Inflammatory macrophage treated with lipopolysaccharide for 1 hour (primary cell): ENCODE measurements around the gene ABCG4.
A peak's percentile ranks its signal among the peaks of the same experiment; 100 is the strongest.
"Not testable (repeated sequence)": the region's sequence is repeated elsewhere in the genome, so short reads cannot be mapped to it uniquely, and the experiment has no call there.

Experiments used
- DNase-seq, 2 donors: peaks; one replicate each; pipeline ENCODE4 v3.0.0-alpha.2; 2020 to 2022

ABCG4 gene

DNA sequence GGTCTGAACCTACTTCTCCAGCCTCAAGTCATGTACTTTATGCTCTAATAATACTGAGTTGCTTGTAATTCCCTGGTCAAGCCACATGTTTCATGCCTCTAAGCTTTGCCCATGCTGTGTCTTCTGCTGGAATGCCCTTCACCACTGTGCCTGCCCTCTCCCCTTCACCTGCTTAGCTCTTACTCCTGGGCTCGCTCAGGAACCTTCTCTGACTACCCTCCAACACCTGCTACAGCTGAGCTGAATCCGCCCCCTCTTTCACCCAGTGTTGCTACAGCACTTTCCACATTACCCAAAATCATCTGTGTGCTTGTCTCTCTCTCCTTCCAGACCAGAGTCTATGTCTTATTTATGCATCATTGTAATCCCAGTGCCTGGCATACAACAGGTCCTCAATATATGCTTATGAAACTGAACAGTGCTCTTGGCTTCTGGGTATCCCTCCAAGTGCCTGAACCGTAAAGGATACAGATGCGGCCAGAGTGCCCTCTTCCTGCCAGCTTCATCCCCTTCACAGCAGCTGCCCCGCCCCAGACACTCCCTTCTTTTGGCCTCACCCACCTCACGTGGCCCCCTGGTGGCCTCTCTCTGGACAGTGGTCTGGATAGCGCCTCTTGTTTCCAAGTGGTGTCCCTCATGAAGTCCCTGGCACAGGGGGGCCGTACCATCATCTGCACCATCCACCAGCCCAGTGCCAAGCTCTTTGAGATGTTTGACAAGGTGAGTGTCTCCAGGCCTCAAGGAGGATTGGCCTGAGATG is 7.1 kb downstream of the ABCG4 start:
- DNase-seq = peak in 1 of 2 donors; percentile 56

DNA sequence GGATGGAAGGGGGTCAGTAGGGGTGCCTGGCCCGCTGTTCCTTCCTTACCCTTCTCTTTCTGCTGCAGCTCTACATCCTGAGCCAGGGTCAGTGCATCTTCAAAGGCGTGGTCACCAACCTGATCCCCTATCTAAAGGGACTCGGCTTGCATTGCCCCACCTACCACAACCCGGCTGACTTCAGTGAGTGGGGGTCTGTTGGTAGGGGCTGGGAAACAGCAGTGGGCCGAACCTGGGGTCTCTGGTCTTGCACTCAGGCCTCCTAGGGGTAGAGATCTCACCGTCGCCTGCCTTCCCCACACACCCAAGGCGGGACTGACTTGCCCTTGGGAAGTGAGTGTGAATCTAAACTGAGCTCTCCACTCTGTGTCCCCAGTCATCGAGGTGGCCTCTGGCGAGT is 7.6 kb downstream of the ABCG4 start:
- no peak for DNase-seq

DNA sequence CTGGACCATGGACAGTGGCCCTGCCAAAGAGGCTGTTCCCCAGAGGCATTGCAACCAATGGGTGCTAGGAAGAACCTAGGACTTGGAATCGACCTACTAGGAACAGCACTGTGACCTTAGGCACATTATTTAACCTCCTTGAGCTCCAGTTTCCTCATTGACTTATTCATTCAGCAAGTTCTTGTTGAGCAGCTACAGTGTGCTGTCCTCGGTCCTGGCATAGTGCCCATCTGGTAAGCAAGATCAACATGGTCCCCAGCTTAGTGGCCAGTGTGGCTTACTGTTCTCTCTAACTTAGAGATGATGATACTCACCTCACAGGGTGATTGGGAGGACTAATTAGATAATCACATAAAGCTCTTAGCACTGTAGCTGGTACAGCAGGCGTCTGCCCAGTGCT is 8.2 kb downstream of the ABCG4 start:
- no peak for DNase-seq

DNA sequence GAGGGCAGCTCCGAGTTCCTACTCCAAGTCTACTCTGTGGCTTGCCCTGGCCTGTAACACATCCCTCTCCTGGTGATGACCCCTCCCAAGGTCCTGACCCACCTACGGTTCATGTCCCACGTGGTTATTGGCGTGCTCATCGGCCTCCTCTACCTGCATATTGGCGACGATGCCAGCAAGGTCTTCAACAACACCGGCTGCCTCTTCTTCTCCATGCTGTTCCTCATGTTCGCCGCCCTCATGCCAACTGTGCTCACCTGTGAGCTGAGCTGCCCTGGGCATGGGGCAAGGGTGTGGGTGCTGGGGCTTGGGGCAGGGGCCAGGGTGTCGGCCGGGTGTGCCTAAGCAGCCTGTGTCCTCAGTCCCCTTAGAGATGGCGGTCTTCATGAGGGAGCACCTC is 9.6 kb downstream of the ABCG4 start:
- no peak for DNase-seq

DNA sequence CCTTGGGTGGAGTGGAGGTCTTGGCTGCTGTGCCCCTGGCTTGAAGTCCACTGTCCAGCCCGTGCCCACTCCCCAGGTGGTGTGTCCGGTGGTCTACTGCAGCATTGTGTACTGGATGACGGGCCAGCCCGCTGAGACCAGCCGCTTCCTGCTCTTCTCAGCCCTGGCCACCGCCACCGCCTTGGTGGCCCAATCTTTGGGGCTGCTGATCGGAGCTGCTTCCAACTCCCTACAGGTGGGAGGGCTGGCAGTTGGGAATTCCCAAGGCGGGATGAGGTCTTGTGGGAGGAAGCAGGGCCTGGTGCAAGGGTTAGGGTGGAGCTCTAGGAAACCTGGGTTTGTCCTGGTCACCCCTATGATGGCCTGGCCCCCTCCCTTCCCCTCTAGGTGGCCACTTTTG is 11.3 kb downstream of the ABCG4 start:
- DNase-seq = no peak

DNA sequence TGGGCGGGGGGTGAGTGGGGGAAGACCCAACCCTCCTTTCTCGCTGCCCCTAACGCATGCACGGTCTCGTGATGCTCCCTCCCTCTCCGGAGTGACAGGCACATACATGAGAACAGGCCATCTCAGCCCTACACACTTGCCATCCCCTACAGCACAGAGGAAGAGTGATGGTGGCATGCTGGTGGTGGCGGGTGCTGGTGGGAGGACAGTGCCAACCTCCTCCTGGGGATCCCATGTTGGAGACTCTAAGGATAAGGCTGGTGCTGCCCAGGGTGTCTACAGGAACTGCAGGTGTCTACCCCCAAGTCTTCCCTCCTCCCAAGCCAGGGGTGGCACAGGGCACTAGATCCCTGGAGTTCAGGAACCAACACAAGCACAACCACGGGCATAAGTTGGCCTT is 13.0 kb downstream of the ABCG4 start:
- DNase-seq = no peak

DNA sequence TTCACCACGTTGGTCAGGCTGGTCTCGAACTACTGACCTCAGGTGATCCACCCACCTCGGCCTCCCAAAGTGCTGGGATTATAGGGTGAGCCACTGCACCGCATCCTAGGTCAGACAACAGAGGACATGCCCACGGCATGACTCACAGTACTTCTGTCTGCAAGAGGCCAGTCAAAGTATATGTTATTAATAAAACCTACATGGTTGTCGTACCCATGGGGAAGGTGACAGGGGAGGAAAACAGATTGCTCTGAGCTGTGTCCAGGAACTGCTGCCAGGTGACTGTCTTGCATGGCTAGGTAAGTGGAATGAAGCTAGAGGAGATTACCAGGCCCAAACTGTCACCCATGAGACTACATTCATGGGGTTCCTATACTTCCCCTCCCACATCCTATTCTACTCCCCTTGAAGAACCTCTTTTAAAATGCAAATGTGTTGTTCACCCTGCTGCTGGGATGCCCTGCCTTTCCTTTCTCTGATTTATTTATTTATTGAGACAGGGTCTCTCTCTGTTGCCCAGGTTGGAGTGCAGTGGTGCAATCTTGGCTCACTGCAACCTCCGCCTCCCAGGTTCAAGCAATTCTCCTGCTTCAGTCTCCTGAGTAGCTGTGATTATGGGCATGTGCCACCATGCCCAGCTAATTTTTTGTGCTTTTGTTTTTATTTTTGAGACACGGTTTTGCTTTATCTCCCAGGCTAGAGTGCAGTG is 17.7 kb downstream of the ABCG4 start:
- no peak for DNase-seq

DNA sequence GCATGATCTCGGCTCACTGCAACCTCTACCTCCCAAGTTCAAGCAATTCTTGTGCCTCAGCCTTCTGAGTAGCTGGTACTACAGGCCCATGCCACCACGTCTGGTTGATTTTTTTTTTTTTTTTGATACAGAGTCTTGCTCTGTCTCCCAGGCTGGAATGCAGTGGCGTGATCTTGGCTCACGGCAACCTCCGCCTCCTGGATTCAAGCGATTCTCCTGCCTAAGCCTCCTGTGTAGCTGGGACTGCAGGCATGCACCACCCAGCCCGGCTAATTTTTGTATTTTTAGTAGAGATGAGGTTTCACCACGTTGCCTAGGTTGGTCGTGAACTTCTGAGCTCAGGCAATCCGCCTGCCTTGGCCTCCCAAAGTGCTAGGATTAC is 18.2 kb downstream of the ABCG4 start:
- not testable (repeated sequence) for DNase-seq

DNA sequence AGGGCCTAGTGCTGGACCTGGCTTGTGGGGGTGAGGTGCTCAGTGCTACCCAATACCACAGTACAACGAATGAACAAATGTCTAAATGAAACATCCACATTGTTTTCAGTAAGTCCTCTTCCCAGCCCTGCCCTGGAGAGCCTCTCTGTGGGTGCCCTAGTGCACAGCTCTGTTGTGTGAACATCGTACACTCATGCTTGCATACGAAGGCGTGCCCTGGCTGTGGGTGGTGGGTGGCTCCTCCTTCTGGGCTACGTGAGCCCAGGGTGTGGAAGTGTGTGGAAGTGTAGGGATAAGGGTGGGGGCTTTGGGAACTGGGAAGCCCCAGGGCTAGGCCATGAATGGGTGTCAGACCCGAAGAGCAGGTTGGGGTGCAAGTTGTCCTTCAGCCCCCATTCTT is 19.1 kb downstream of the ABCG4 start:
- DNase-seq = peak; percentile 30 to 43

DNA sequence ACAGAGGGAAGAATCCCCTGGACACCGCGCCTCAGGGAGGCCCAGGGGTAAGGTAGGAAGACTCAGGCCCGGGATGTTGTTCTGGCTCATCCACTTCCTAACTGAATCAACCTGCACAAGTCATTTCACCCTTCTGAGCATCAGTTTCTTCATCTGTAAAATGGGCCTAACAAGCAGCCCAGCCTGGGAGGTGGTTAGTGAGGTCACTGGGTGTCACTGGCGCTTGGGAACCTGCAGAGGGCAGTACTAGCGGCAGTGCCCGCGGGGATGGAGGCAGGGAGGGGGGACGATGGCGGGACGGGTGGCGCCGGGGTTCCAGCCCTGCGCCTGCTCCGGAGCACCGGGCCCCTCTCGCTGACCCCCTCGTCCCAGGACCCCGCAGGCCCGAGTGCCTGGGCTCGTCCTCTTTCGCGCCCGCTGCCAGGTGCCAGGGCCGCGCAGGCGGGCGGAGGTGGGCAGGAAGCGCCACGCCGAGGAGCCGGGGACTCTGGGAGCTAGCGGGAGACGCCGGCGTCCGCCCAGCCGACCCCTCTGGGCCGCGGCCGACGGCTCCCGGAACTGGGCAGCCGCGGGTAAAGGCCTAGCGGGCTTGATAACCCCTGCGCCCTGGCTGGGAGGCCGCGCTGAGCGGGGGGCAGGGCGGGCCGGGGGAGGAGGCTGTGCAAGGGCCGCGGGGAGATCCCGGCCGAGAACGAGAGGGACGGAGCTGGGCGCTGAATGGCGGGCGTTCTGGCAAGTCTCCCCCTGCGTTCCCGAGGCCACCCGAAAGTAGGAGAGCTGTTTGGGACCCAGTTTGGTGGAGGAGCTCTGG is 19.8 kb downstream of the ABCG4 start, which contains the start of gene NLRX1:
Gene NLRX1, plus strand, starts transcription at position 255 of the 811 bp plus-strand sequence. CDS start 2,679 bp downstream, outside the sequence.
- peak; percentile 80 to 92 for DNase-seq

DNA sequence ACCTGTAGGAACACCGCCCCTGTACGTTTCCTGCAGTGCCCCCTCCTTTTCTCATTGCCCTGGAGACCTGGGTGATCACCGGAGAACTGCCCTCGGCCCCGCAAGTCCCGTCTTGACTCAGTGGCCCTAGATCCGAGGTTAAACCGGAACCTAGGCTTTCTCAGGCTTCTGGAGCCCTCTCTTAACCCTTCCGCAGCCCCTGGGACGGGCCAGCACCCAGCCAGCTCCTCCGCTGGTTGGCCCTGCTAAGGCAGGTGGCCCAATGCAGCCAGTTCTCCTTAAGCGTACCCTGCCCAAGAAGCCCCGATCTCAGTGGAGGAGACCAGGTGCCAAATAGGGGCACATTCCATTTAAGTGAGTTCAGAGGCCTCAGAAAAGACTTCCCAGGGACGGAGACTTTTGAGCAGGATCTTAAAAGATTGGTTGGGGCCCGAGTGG is 20.4 kb downstream of the ABCG4 start:
- DNase-seq = peak; percentile 17 to 25

DNA sequence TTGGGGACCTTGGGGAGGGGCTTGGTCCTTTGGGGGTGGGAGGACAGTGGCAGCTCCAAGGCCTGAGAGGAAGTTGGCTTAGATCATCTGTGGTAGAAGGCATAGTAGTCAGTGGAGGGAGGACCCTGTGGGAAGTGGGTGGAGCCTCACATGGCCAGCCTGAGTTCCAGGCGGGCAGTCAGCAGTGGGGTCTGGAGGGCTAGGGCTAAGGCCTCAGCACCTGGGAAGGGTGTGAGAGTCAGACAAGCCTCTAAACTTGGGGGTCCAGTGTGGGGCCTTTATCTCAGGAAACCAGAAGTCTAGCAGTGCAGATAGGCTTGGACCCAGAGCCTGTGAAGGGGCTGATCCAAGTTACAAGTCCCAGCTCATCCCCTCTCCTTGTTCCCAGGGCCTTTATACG is 23.7 kb downstream of the ABCG4 start:
- DNase-seq = peak; percentile 64 to 65

DNA sequence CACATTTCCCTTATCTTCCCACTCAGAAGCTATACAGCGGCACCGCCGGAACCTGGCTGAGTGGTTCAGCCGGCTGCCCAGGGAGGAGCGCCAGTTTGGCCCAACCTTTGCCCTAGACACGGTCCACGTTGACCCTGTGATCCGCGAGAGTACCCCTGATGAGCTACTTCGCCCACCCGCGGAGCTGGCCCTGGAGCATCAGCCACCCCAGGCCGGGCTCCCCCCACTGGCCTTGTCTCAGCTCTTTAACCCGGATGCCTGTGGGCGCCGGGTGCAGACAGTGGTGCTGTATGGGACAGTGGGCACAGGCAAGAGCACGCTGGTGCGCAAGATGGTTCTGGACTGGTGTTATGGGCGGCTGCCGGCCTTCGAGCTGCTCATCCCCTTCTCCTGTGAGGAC is 24.6 kb downstream of the ABCG4 start:
- DNase-seq = no peak

DNA sequence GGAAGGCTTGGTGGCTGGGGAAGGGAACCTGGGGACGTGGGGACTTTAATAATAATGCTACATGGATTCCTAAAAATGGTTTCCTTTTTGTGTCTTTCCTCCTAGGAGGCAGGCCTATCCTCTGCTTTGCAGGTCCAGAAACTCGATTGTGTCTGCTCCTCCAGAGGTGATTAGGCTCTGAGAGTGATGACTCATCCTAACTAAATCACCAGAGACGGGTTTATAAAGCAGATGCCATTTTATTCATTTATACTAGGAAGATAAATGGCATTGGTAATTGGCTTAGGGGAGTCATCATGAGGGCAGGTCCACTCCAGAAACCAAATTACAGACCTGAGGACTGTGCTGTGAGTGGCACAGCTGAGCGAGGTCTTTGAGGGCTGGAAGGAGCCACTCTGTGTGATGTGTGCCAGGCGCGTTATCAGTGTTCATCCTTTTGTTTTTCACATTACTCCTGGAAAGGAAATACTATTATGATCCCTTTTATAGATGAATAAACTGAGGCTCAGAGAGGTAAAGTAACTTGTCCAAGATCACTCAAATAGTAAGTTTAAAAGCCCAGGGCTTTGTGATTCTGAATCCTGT is 26.7 kb downstream of the ABCG4 start:
- no peak for DNase-seq

DNA sequence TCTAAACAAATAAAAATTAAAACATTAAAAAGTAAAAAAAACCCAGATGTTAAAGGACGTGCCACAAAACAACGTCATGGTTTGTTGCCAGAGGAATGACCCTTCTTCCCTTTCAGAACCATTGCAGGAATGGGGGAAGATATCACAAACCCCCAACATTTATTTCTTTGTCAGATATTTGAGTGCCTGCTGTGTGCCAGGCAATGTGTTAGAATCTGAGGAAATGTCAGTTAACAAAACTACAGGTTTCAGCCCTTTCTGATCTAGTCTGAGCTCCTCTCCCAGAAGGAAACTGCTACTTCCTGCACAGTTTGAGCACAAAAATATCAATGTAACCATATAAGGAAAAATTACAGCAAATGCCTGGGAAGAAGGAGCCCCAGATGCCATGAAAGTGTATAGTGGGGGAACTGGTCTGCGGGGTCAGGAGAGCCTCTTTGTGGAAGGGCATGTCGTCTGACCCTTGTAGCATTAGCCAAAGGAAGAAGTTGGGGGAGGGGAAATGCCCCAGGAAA is 29.4 kb downstream of the ABCG4 start:
- DNase-seq = no peak

DNA sequence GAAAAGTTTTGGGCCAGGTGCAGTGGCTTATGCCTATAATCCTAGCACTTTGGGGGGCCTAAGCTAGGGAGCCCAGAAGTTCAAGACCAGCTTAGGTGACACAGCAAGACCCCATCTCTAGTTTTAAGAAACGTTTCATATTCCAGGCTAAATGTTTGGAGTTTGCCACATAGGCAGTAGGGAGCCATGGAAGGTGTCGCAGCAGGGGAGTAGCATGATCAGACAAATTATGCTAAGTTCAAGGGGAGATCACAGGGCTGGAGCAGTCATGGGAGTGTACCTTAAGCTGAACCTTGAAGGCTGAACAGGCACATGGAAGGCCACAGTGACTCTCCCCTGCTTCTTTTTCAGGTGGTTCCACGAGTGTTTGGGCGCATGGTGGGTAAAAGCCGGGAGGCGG is 30.5 kb downstream of the ABCG4 start:
- no peak for DNase-seq

DNA sequence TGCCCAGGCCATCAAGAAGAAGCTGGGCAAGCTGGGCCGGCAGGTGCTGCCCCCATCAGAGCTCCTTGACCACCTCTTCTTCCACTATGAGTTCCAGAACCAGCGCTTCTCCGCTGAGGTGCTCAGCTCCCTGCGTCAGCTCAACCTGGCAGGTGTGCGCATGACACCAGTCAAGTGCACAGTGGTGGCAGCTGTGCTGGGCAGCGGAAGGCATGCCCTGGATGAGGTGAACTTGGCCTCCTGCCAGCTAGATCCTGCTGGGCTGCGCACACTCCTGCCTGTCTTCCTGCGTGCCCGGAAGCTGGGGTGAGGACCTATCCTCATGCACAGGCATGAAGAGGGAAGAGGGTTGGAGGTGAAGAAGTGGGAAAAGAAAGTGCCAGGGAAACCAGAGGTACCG is 31.1 kb downstream of the ABCG4 start:
- DNase-seq = no peak

DNA sequence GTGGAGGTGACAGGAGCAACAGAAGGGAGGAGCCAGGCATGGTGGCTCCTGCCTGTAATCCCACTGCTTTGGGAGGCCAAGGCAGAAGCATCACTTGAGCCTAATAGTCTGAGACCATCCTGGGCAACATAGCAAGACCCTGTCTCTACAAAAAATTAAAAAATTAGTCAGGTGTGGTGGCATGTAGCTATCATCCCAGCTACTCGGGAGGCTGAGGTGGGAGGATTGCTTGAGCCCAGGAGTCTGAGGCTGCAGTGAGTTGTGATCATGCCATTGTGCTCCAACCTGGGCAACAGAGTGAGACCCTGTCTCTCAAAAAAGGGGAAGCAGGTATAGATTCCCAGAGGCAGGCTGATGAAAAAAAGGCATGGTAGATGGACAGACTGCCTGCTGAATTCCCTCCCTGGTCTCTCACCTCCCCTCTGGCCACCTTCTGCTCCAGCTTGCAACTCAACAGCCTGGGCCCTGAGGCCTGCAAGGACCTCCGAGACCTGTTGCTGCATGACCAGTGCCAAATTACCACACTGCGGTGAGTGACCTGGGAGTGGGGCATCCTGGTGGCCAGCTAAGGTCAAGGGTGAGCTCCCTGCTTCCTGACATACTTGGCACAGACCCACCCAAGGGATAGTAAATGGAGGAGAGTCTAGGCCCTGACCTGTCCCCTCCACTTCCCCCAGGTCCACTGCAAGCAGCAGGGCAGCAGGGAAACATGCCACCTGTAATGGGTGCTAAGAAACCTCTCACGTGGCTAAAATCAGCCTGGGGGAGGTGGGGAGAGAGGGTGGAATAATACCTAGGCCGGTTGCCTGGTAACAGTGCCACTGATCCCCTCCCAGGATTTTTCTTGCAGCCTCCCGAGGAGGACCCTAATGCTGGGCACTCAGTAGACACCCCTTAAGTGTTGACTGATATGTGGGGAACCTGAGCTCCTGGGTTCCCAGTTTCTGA is 32.2 kb downstream of the ABCG4 start:
- no peak for DNase-seq

DNA sequence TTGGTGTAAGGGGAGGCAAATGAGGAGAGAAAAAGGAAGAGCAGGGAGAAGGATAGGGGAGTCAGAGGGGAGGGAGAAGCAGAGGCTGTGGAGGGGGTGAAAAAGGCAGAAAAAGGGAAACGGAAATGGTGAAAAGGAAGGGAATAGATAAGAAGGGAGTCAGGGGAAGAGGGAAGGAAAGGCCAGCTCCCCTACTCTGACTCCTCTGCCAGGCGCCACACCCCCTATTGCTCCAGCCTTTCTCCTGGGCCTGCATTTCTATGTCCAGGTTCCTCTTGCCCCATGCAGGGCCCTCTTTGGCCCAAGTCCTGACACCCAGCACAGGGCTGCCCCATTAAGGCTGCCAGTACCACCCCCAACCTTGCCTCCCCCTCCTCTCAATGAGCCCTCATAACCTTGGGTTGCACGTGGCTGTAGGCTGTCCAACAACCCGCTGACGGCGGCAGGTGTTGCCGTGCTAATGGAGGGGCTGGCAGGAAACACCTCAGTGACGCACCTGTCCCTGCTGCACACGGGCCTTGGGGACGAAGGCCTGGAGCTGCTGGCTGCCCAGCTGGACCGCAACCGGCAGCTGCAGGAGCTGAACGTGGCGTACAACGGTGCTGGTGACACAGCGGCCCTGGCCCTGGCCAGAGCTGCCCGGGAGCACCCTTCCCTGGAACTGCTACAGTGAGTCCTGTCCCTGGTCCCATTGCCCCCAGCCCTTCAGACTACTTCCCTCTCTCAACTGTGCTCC is 33.0 kb downstream of the ABCG4 start:
- DNase-seq = no peak

DNA sequence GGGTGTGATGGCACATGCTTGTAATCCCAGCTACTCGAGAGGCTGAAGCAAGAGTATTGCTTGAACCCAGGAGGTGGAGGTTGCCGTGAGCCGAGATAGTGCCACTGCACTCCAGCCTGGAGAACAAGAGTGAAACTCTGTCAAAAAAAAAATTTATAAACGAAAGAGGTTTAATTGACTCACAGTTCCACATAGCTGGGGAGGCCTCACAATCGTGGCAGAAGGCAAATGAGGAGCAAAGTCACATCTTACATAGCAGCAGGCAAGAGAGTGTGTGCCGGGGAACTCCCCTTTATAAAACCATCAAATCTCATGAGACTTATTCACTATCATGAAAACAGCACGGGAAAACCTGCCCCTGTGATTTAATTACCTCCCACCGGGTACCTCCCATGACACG is 35.5 kb downstream of the ABCG4 start:
- not testable (repeated sequence) for DNase-seq
